Stimulated activated naive CD4-positive, alpha-beta T cell treated with Interleukin-2 at 50 U/mL for 16 hours (primary cell): ENCODE data around the gene CPVL.

Source experiments
- DNase-seq: peaks from one replicate; lab custom pipeline; 2025; lab: John Stamatoyannopoulos, UW

The CPVL gene

DNA sequence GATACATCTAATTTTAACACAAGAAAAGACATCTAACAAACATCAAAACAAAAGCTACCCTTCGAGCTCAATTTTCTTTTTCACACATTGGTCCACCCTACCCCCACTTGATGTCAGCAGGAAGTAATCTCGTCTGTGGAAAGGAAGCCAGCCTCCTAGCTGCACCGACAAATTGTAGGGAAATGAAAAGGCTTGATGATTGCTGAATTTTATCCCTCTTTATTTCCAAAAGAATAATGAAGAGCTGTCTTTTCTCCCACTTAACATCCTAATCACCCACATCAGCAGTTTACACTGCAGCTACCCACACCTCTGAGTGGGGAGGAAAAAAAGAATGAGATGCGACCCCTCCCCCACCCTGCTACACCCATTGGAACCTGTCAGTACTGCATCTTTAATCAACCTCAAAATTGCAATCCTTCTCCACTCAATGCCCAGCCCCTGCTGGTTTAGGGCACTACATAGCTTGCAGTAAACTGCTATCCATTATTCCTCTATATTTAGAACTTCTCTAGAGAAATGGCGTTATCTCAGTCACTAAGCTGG, 10.6 kb upstream of the CPVL start:
- no peak for DNase-seq

GRCh38 chr7:29154076-29154475, 7.7 kb upstream of the CPVL start:
- no peak for DNase-seq

DNA sequence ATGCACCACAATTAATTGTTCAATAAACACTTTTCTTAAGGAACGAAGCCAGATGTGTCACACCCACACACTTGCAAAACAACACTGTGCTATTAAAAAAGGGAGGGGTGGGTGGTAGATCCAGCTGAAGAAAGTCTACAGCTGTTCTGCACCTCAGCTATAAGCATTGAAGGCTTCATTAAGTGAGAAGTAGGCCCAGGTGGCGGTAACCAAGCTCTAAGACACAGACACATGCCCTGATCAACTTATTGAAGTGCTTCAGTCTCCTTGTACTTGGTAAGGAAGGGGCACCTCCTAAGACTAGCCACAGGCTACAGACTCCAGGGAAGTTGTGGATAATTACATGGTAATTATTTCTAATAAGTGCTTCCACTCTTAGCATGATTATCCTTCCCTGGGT, 4.5 kb upstream of the CPVL start:
- DNase-seq: no peak

GRCh38 chr7:29149036-29149435, 2.7 kb upstream of the CPVL start:
- no peak for DNase-seq

GRCh38 chr7:29147821-29148220, 1.5 kb upstream of the CPVL start:
- no peak for DNase-seq

GRCh38 chr7:29146888-29147609, 712 bp upstream of the CPVL start:
- DNase-seq: no peak

DNA sequence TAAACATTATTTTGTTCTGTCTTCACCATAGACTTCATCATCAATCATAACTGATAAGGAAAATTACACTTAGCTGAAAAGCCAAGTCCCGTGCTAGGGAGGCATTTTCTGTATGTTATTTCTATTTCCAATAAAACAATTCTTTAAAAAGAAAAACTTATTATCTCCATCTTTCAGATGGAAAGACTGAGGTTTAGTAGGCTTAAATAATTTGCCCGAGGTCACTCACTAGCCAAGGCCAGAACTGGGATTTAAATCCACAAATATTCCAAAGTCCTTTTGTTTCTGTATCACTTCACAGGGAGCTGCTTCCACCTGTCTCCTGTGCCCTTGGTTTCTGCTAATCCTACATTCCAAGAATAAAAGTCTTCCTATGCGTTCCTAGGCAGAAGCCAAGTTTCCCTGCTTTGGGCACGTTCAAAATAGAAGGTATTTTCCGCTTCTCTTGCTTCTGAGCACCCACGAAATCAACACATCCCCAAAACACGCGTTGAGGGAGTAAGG, 732 bp downstream of the CPVL start:
- DNase-seq: no peak

DNA sequence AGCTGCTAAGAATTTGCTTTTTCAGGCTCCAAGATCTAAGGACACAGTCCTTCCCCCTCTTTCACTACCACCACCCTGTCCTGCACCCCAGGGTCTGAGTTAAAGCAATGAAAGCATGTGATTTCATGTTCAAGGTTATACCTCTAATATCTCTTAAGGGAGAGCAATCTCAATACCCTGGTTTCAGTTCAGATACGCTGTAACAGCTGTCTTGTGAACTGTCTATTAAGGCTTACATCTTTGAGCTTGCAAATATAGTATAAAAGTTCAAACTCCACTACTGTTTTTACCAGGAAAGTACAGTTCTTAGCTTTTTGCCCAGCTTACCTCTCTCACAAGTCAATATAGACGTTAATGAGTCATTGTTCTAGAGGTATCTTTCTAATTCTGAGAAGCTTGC, 2.6 kb downstream of the CPVL start:
- no peak for DNase-seq

- no peak for DNase-seq
Observed at GRCh38 chr7:29142021-29142727, 4.2 kb downstream of the CPVL start.

DNA sequence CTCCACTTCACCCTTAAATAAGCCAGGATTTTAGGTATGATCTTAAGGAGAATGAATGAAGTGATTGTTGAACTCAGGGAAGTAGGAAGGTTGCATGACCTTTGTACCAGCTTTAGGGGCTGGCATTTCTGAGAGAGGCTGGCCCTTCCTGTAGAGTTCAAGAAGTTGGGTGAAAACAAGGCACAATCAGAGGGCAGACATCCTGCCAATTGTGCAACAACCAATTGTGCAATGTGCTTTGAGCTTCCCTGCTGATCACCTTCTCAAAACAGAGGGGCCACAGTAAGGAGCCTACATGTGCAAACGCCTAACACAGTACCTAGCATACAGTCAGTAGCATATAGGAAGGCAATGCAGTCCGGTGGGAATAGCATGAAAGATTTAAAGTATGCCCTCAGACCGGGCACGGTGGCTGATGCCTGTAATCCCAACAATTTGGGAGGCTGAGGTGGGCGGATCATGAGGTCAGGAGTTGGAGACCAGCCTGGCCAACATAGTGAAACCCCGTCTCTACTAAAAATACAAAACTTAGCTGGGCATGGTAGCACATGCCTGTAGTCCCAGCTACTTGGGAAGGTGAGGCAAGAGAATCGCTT, 5.4 kb downstream of the CPVL start:
- DNase-seq: no peak

GRCh38 chr7:29139796-29140195, 6.5 kb downstream of the CPVL start:
- DNase-seq: no peak

- no peak for DNase-seq
Observed at GRCh38 chr7:29139191-29139590, 7.1 kb downstream of the CPVL start.

DNA sequence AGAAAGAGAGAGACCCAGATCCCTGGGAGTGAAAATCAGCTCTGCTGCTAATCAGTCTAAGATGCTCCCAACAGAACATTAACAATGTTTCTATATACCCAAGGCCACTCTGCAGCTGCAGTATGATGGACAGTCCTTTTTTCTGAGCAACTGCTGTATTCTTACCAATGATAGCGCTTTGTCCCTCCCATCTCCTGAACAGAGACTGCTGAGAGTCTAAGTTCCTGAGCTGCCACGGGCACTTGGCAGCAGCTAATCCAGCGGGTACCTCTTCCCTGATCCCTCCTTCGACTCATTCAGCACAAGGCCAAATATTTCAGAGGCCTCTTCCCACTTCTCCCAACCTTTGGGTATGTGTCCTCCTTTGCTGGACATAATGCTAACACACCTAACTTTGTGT, 7.7 kb downstream of the CPVL start:
- DNase-seq: no peak

- DNase-seq: no peak
Observed at GRCh38 chr7:29135846-29136245, 10.5 kb downstream of the CPVL start.

- DNase-seq: no peak
Observed at GRCh38 chr7:29132980-29133379, 13.4 kb downstream of the CPVL start.

- no peak for DNase-seq
Observed at GRCh38 chr7:29131678-29132077, 14.7 kb downstream of the CPVL start.

- DNase-seq: no peak
Observed at GRCh38 chr7:29130096-29130495, 16.2 kb downstream of the CPVL start.

DNA sequence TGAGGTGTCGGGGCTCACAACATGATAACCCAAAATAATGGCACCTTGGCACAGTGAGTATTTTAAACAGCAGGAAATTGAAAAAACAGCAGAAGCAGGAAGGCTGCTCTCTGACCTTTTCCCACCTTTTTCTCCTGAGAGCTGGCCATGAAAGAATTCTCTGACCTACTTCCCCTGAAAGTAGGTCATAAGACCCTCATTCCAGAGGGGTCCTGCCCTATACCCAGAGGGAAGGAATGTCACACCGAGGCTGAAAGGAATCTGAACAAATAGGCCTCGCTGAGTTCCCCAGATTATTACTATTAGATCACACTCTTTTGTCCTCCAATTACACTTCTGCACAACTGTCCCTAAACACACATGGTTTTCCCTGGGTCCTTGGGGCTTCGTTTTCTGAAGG, 18.8 kb downstream of the CPVL start:
- DNase-seq: no peak

GRCh38 chr7:29126804-29127203, 19.5 kb downstream of the CPVL start:
- no peak for DNase-seq

GRCh38 chr7:29123626-29124190, 22.6 kb downstream of the CPVL start:
- DNase-seq: no peak

- DNase-seq: no peak
Observed at GRCh38 chr7:29122759-29123158, 23.6 kb downstream of the CPVL start.

DNA sequence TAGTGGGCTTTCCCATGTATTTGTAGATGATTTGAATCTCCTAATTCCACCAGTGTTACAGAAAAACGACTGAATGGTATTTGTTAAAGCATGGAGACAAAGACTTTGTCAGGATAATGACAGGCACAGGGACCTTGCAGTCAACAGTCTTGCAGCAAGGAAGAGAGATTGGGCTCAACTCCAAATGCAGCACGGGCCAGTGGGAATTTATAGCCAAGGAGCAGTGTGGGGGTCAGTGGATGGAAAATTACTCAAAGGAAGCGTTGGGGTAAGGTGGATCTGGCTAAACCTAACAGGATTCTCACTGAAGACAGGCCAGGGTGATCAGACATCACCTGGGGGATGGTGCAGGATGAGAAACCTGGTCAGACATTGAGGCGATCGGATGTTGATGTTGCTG, 24.3 kb downstream of the CPVL start:
- no peak for DNase-seq

DNA sequence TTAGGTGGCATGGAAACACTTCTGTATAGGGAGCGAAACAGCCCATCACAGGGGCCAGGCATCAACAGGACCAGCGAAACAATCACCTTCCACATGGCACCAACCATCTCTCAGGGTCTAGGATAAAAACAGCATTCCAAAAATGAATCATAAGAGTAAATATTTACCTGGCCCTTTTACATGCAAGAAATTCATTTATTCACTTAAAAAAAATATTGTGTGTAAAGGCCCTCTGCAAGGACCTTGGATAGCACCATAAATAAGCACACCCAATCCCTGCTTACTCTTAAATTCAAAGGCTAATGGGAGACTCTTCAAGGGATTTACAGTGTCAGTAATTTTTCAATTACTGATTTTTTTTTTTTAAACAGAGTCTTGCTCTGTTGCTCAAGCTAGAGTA, 25.4 kb downstream of the CPVL start:
- no peak for DNase-seq
